ENCODE results near the gene CEP95.

CEP95 gene

DNA sequence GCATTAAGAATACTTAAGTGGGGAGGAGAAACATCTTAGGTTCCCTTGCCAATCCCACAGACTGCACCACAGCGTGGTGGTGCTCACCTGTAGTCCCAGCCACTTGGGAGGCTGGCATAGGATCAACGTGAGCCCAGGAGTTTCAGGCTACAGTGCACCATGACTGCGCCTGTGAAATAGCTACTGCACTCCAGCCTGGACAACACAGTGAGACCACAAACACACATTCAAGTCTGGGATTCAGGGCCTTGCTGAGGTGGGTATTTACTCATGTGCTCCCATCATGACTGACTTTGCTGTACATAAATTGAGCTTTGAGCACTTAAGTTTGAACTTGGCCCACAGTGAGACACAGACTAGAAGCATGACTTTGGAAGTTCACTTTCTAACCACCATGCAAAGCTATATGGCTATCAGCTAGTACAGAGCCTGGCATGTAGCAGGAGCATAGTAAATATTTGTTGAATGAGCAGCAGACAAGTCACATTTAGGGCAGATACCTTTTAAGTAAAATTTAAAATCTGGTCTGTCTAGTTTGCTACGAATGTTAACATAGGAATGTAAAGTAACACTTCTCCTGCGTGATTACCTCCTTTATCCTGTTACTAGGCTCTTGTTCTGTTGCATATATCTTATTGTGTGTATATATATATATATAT lies 33.5 kb downstream of the CEP95 start:
- no peak overlapping the region for H3K4me3 ChIP-seq (ENCODE audit: control insufficient read depth, low read depth, low read length)
- no peak for DNase-seq (ENCODE audit: low read depth)
- TF ChIP-seq CTCF (conservative IDR thresholded peaks at IDR 0.05; ENCODE audit: control insufficient read depth, insufficient read depth, low read depth, low read length), result no peak

GRCh38 chr17:64544742-64545141 lies 38.0 kb downstream of the CEP95 start:
- no peak for DNase-seq (ENCODE audit: low read depth)
- TF ChIP-seq CTCF (conservative IDR thresholded peaks at IDR 0.05; ENCODE audit: control insufficient read depth, insufficient read depth, low read depth, low read length), result no peak
- no peak overlapping the region for H3K4me3 ChIP-seq (ENCODE audit: control insufficient read depth, low read depth, low read length)

GRCh38 chr17:64546716-64547115 lies 39.9 kb downstream of the CEP95 start:
- no peak overlapping the region for H3K4me3 ChIP-seq (ENCODE audit: control insufficient read depth, low read depth, low read length)
- no peak for TF ChIP-seq CTCF (conservative IDR thresholded peaks at IDR 0.05; ENCODE audit: control insufficient read depth, insufficient read depth, low read depth, low read length)
- no peak for DNase-seq (ENCODE audit: low read depth)

- no peak for DNase-seq (ENCODE audit: low read depth)
- H3K4me3 ChIP-seq (ENCODE audit: control insufficient read depth, low read depth, low read length), result no peak overlapping the region
- no peak for TF ChIP-seq CTCF (conservative IDR thresholded peaks at IDR 0.05; ENCODE audit: control insufficient read depth, insufficient read depth, low read depth, low read length)
Observed at GRCh38 chr17:64547319-64547718, 40.5 kb downstream of the CEP95 start.

- H3K4me3 ChIP-seq (ENCODE audit: control insufficient read depth, low read depth, low read length), result no peak overlapping the region
- no peak for TF ChIP-seq CTCF (conservative IDR thresholded peaks at IDR 0.05; ENCODE audit: control insufficient read depth, insufficient read depth, low read depth, low read length)
- DNase-seq (ENCODE audit: low read depth), result no peak
Observed at GRCh38 chr17:64551461-64551860, 44.7 kb downstream of the CEP95 start.

DNA sequence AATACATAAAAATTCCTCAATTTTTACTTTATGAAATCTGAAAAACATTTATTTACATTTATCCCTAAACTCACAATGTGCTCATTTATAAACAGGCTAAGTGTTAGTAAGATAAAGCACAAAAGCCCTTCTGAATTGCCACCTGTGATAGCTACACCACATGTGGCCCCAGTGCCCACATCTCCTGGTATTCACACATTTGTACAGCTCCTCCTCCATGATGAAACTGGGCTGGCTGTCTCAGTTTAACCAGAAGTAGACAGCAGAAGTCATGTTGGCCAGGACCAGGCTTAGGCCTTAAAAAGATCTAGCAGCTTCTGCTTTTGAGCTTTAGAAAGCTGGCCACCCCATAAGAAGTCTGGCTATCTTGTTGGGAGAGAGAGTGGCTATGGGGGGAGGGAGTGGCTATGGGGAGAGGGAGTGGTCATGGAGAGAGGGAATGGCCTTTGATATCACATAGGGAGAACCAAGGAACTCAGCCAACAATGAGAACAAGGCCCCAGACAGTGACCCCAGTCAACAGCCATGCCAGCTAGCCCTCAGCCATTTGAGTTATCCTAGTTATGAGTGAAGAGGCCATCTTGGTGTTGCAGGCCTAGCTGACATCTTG lies 47.4 kb downstream of the CEP95 start:
- no peak for TF ChIP-seq CTCF (conservative IDR thresholded peaks at IDR 0.05; ENCODE audit: control insufficient read depth, insufficient read depth, low read depth, low read length)
- no peak overlapping the region for H3K4me3 ChIP-seq (ENCODE audit: control insufficient read depth, low read depth, low read length)
- no peak for DNase-seq (ENCODE audit: low read depth)
